IMR-90 (cell line): ENCODE data around the gene PRSS2. TPM values are rescaled to one million over a fixed set of nuclear protein-coding genes. Genes with fewer than 3 reads are reported as not detected.
"Not testable (repeated sequence)": the region's sequence is repeated elsewhere in the genome, so short reads cannot be mapped to it uniquely, and the experiment has no call there.

ENCODE experiments used
- ATAC-seq: fragments of 200-7000 bp; cut with Tn5 transposase; 2 replicates; pipeline ENCODE4 v1.9.1; 2020; ENCODE audit warnings: low read depth, mild to moderate bottlenecking, moderate library complexity
- BruUV-seq: library from RNA; stranded (reverse); fragments of 400-500 nt; replicated peaks from 2 replicates; lab custom pipeline; 2021; lab: Mats Ljungman, UMichigan
- CTCF ChIA-PET: fragments of 300-600 bp; formaldehyde crosslinking; extraction: SDS; loops from one replicate; lab custom pipeline; 2021; ENCODE audit warnings: antibody characterized with exemption; lab: Yijun Ruan, JAX
- POLR2A ChIA-PET: fragments of 300-600 bp; sonication (Branson Sonifier 250); formaldehyde crosslinking; loops from one replicate; lab custom pipeline; 2022; ENCODE audit warnings: antibody characterized with exemption; ENCODE audit not compliant: unreplicated experiment; lab: Charles Lee
- DNase-seq: peaks from one replicate; pipeline ENCODE4 v3.0.0; 2013
- H2AFZ ChIP-seq: replicated peaks from 2 replicates; pipeline ENCODE3; 2013; ENCODE audit warnings: low read length, mild to moderate bottlenecking; ENCODE audit not compliant: poor library complexity
- H2AK5ac ChIP-seq: 2 replicates; pipeline ENCODE4 v1.6.1; 2013; ENCODE audit warnings: low read depth, low read length, inconsistent platforms
- H2AK9ac ChIP-seq: replicated peaks from 2 replicates; pipeline ENCODE3; 2013; ENCODE audit warnings: mild to moderate bottlenecking, low read depth, low read length, moderate library complexity; ENCODE audit not compliant: poor library complexity
- H2BK120ac ChIP-seq: 2 replicates; pipeline ENCODE4 v1.6.1; 2013; ENCODE audit warnings: low read depth, low read length, inconsistent platforms
- H2BK15ac ChIP-seq: 3 replicates; pipeline ENCODE4 v1.6.1; 2013; ENCODE audit warnings: low read depth, low read length, inconsistent platforms
- H2BK20ac ChIP-seq: 2 replicates; pipeline ENCODE4 v1.6.1; 2013; ENCODE audit warnings: low read depth, mild to moderate bottlenecking, inconsistent platforms, low read length, moderate library complexity
- H2BK5ac ChIP-seq: 2 replicates; pipeline ENCODE4 v1.6.1; 2013; ENCODE audit warnings: mild to moderate bottlenecking, low read depth, low read length, inconsistent platforms; ENCODE audit not compliant: poor library complexity, severe bottlenecking
- H3K14ac ChIP-seq: replicated peaks from 2 replicates; pipeline ENCODE4 v1.6.1; 2013; ENCODE audit warnings: low read depth, low read length, inconsistent platforms
- H3K18ac ChIP-seq: 2 replicates; pipeline ENCODE4 v1.6.1; 2013; ENCODE audit warnings: low read depth, low read length, control low read depth
- H3K23ac ChIP-seq: 2 replicates; pipeline ENCODE4 v1.6.1; 2013; ENCODE audit warnings: low read depth, low read length, inconsistent platforms
- H3K27ac ChIP-seq: 2 replicates; pipeline ENCODE4 v1.5.1; 2013; ENCODE audit warnings: mild to moderate bottlenecking, control low read depth, low read length; ENCODE audit not compliant: insufficient read depth
- H3K27me3 ChIP-seq: 2 replicates; pipeline ENCODE4 v1.6.1; 2013; ENCODE audit warnings: low read length; ENCODE audit not compliant: control insufficient read depth, insufficient read depth
- H3K36me3 ChIP-seq: 2 replicates; pipeline ENCODE4 v1.6.1; 2013; ENCODE audit warnings: low read length, mixed read lengths; ENCODE audit not compliant: control insufficient read depth, insufficient read depth
- H3K4ac ChIP-seq: 2 replicates; pipeline ENCODE4 v1.6.1; 2013; ENCODE audit warnings: low read depth, low read length, inconsistent platforms
- H3K4me1 ChIP-seq: 2 replicates; pipeline ENCODE4 v1.6.1; 2013; ENCODE audit warnings: low read length, mixed read lengths; ENCODE audit not compliant: control insufficient read depth, insufficient read depth
- H3K4me2 ChIP-seq: 2 replicates; pipeline ENCODE4 v1.6.1; 2013; ENCODE audit warnings: low read depth, mild to moderate bottlenecking, control low read depth, low read length, moderate library complexity
- H3K4me3 ChIP-seq: 2 replicates; pipeline ENCODE4 v1.5.1; 2013; ENCODE audit warnings: low read depth, mild to moderate bottlenecking, control low read depth, low read length, moderate library complexity; ENCODE audit not compliant: insufficient read depth
- H3K56ac ChIP-seq: 2 replicates; pipeline ENCODE4 v1.6.1; 2013; ENCODE audit warnings: low read length, inconsistent platforms; ENCODE audit not compliant: insufficient read depth; ENCODE audit errors: extremely low read depth
- H3K79me1 ChIP-seq, 2 experiments: 2 replicates each; pipeline ENCODE4 v1.6.1; 2013; ENCODE audit warnings: low read length in 2 of 2, inconsistent platforms in 1 of 2, low read depth in 1 of 2
- H3K9ac ChIP-seq: 2 replicates; pipeline ENCODE4 v1.6.1; 2013; ENCODE audit warnings: low read depth, low read length, control low read depth
- H3K9me1 ChIP-seq: 2 replicates; pipeline ENCODE4 v1.6.1; 2013; ENCODE audit warnings: low read length, inconsistent platforms; ENCODE audit not compliant: insufficient read depth
- H3K9me3 ChIP-seq: 2 replicates; pipeline ENCODE4 v1.6.1; 2013; ENCODE audit warnings: low read length; ENCODE audit not compliant: control insufficient read depth, insufficient read depth
- H4K20me1 ChIP-seq: 2 replicates; pipeline ENCODE4 v1.6.1; 2013; ENCODE audit warnings: low read length, inconsistent platforms; ENCODE audit not compliant: insufficient read depth
- H4K5ac ChIP-seq: 2 replicates; pipeline ENCODE4 v1.6.1; 2013; ENCODE audit warnings: mild to moderate bottlenecking, low read depth, low read length, control low read depth
- H4K8ac ChIP-seq, 2 experiments: 2 replicates each; pipeline ENCODE4 v1.6.1; 2013; ENCODE audit warnings: low read depth in 2 of 2, low read length in 2 of 2, control low read depth in 1 of 2, inconsistent platforms in 1 of 2
- H4K91ac ChIP-seq: 2 replicates; pipeline ENCODE4 v1.6.1; 2013; ENCODE audit warnings: low read depth, low read length, inconsistent platforms; ENCODE audit not compliant: insufficient read depth
- CEBPB ChIP-seq: IDR thresholded peaks from 2 replicates; pipeline ENCODE4 v1.6.1; 2012; ENCODE audit warnings: low read depth, low read length, improper control_type of control experiment
- MAFK ChIP-seq: IDR thresholded peaks from 2 replicates; pipeline ENCODE4 v1.6.1; 2012; ENCODE audit warnings: low read depth, low read length, improper control_type of control experiment
- NFE2L2 ChIP-seq: fragments of 150-350 bp; IDR thresholded peaks from 2 replicates; pipeline ENCODE4 v1.6.1; 2016; ENCODE audit warnings: low read depth, mild to moderate bottlenecking, low read length
- WGBS, 2 experiments: methylation state at CpG; one replicate each; pipeline versions ENCODE4 v1.1.5 to v1.1.7; 2013; ENCODE audit warnings: missing lambda C conversion rate in 2 of 2; ENCODE audit not compliant: insufficient read length in 1 of 2; ENCODE audit errors: extremely low coverage in 2 of 2; 5-methylcytosine and 5-hydroxymethylcytosine counted together
- dilution Hi-C: fragments of 300-500 bp; cut with HindIII; formaldehyde crosslinking; loops from one replicate; pipeline ENCODE4 v1.14.3; 2018; ENCODE audit warnings: low sequenced_read_pairs; ENCODE audit not compliant: unreplicated experiment
- in situ Hi-C: fragments of 300-500 bp; cut with MboI; formaldehyde crosslinking; loops from 3 replicates; pipeline ENCODE4 v1.14.3; 2019; ENCODE audit warnings: low sequenced_read_pairs, inconsistent platforms, mixed read lengths
- intact Hi-C: fragments of 100-400 bp; cut with micrococcal nuclease; formaldehyde crosslinking; loops from 2 replicates; pipeline ENCODE4 v1.10.0; 2022
- polyA plus RNA-seq, 3 experiments: library from polyadenylated mRNA; depleted of rRNA; stranded (reverse); fragments of >200 nt; gene quantifications; 2 replicates each; pipeline ENCODE4 v1.2.3, GENCODE V29; 2012; ENCODE audit warnings: low replicate concordance in 1 of 3
- total RNA-seq: library from RNA; depleted of rRNA; stranded (reverse); fragments of >200 nt; gene quantifications from 2 replicates; pipeline ENCODE4 v1.2.3, GENCODE V29; 2012

Gene PRSS2
- total and polyA plus RNA-seq, 2 of the 4 experiments (the other 2 are of a cell fraction) = not detected

DNA sequence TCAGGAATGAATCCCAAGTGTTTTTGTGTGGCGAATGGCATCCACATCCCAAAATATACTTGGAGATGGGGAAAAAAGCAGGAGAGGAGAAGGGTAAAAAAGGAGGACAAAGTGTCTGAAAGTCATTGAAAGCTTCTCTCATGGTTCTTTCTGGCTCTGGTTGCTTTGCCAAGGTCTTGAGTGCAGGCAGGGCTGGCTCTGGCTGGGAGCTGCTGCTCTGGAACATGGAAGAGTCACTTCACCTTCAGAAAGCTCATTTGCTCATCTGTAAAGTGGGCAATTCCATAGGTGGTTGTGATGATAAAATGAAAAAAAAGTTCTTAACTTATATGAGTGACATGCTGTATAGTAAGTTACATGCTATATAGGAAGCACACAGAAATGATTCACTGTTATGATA is 2.9 kb upstream of the PRSS2 start:
- no peak overlapping the region for H4K91ac ChIP-seq
- ATAC-seq (no peak), DNase-seq (no peak)
- no peak overlapping the region for H3K23ac ChIP-seq
- H2AFZ ChIP-seq = no peak overlapping the region
- H3K9ac ChIP-seq = no peak overlapping the region
- H4K8ac ChIP-seq = no peak overlapping the region
- H3K9me1 ChIP-seq = no peaks in the 10 kb centered on the region
- H3K4ac ChIP-seq = no peak overlapping the region
- no peak overlapping the region for H3K14ac ChIP-seq
- no peak overlapping the region for H2AK9ac ChIP-seq
- no peak overlapping the region for H2AK5ac ChIP-seq
- peaks cover 8% of the 10 kb centered on the region; the same call in 1 of the 2 replicates for H3K27me3 ChIP-seq
- no peak for TF ChIP-seq CEBPB
- no peak for TF ChIP-seq MAFK
- no peak for TF ChIP-seq NFE2L2
- H4K5ac ChIP-seq = no peak overlapping the region
- H3K27ac ChIP-seq = no peak overlapping the region
- in situ Hi-C loops (no loop called here), intact Hi-C loops (no loop called here), dilution Hi-C loops (no loop called here)
- no peak overlapping the region for H2BK15ac ChIP-seq
- H3K4me3 ChIP-seq = no peak overlapping the region
- H4K20me1 ChIP-seq = no peaks in the 10 kb centered on the region
- no peak overlapping the region for H2BK5ac ChIP-seq
- H2BK120ac ChIP-seq = no peak overlapping the region
- no CpG with 5 or more reads among the region's 1 CpG for WGBS, 2 experiments
- no peak overlapping the region for H3K4me2 ChIP-seq
- no peaks in the 10 kb centered on the region for H3K4me1 ChIP-seq
- BruUV-seq = no TSS peak
- ChIA-PET POLR2A (no interaction called here), CTCF (interaction anchor here (1.0 kb wide), 1 partner anchor 10 kb away, joined by 3 read pairs; no protein-coding TSS in a partner anchor)
- no peaks in the 10 kb centered on the region for H3K36me3 ChIP-seq
- H2BK20ac ChIP-seq = no peak overlapping the region
- no peaks in the 10 kb centered on the region for H3K9me3 ChIP-seq
- H3K79me1 ChIP-seq = no peaks in the 10 kb centered on the region
- H3K56ac ChIP-seq = no peak overlapping the region
- H3K18ac ChIP-seq = no peak overlapping the region

DNA sequence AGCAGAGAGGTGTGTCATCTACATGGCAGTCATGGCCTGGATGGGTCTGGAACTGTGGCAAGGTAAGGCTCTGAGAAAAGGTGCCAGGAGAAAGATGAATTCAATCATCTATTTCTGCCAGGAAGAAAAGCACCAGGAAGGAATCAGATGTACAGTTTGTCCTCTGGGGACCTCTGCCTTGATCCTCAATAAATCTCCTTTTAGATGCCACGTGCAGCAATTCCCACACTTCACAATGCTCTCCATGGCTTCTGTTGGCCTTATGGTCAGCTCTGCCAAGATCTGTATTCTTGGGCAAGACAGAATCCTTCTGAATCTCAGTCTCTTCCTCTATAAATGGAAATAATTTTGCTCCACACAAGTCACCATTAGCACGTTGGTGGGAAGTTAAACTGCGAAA is 1.9 kb upstream of the PRSS2 start:
- H2BK5ac ChIP-seq, H4K5ac ChIP-seq, DNase-seq, BruUV-seq, intact Hi-C loops, H3K4me3 ChIP-seq, H4K20me1 ChIP-seq, H3K4me1 ChIP-seq, H3K4ac ChIP-seq, H3K27ac ChIP-seq, H2BK120ac ChIP-seq, H3K56ac ChIP-seq, H4K8ac ChIP-seq, H2AFZ ChIP-seq, H3K14ac ChIP-seq, CTCF ChIA-PET, H3K9me1 ChIP-seq, H3K9ac ChIP-seq, H3K79me1 ChIP-seq, H4K91ac ChIP-seq, H2BK15ac ChIP-seq, H3K18ac ChIP-seq, H2AK5ac ChIP-seq, H3K23ac ChIP-seq, H3K27me3 ChIP-seq, dilution Hi-C loops, in situ Hi-C loops, H3K9me3 ChIP-seq, H3K36me3 ChIP-seq, POLR2A ChIA-PET, H3K4me2 ChIP-seq, ATAC-seq, H2BK20ac ChIP-seq, H2AK9ac ChIP-seq: not testable (repeated sequence)
- WGBS, 2 experiments = 20% methylated on average over 1 of the region's 3 CpGs; no CpG with 5 or more reads in 1 of the 2 experiments
